Measurements from ENCODE around the gene SLC25A11. TPM values are rescaled to one million over a fixed set of nuclear protein-coding genes. Genes with fewer than 3 reads are reported as not detected.

Gene SLC25A11
- total RNA-seq, 4 donors from 2014 or later = 25.3 to 85.5 (median 27.9) TPM

DNA sequence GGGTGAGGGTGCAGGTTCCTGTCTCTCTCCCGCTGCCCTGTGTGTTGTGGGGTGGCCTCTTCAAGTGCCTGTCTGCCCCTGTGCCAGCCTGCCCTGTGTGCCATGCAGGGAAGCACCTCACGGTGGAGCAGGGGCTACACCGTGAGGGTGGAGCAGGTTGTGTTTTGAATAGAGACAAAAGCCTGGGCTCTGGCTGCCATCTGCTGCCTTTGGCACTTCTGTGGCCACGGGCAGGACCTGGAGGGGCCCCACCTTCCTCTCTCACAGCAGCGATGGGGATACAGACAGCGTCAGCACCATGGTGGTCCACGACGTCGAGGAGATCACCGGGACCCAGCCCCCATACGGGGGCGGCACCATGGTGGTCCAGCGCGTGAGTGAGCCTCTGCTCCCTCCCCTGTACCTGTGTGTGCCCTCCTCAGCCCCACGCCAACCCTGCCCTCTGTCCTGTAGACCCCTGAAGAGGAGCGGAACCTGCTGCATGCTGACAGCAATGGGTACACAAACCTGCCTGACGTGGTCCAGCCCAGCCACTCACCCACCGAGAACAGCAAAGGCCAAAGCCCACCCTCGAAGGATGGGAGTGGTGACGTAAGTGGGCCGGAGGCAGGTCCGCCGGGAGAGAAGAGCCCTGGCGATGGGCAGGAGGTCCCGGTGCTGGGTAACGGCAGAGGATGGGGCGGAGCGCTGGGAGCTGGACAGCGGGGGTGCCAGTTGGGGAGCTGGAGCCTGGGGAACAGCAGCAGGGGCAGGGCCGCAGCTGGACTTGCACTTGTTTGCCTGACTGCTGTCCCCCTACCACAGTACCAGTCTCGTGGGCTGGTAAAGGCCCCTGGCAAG, 45.9 kb downstream of the SLC25A11 start:
- TF ChIP-seq, protein P1, sequence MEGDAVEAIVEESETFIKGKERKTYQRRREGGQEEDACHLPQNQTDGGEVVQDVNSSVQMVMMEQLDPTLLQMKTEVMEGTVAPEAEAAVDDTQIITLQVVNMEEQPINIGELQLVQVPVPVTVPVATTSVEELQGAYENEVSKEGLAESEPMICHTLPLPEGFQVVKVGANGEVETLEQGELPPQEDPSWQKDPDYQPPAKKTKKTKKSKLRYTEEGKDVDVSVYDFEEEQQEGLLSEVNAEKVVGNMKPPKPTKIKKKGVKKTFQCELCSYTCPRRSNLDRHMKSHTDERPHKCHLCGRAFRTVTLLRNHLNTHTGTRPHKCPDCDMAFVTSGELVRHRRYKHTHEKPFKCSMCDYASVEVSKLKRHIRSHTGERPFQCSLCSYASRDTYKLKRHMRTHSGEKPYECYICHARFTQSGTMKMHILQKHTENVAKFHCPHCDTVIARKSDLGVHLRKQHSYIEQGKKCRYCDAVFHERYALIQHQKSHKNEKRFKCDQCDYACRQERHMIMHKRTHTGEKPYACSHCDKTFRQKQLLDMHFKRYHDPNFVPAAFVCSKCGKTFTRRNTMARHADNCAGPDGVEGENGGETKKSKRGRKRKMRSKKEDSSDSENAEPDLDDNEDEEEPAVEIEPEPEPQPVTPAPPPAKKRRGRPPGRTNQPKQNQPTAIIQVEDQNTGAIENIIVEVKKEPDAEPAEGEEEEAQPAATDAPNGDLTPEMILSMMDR (IDR thresholded peaks at IDR 0.05; ENCODE audit: low read depth) = no peak

DNA sequence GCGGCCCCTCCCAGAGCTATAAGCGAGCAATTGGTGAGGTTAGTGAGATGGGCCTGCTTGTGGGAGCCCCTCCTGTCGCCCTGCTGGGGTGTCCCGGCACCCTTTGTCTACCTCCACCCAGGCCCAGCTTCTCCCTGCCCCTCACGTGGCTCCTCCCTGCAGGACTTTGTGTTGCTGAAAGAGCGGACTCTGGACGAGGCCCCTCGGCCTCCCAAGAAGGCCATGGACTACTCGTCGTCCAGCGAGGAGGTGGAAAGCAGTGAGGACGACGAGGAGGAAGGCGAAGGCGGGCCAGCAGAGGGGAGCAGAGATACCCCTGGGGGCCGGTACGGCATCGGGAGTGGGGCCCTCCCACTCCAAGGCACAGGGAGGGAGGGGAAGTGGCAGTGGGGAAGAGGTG, 46.6 kb downstream of the SLC25A11 start:
- TF ChIP-seq, protein P1 (IDR thresholded peaks at IDR 0.05; ENCODE audit: low read depth) = no peak

DNA sequence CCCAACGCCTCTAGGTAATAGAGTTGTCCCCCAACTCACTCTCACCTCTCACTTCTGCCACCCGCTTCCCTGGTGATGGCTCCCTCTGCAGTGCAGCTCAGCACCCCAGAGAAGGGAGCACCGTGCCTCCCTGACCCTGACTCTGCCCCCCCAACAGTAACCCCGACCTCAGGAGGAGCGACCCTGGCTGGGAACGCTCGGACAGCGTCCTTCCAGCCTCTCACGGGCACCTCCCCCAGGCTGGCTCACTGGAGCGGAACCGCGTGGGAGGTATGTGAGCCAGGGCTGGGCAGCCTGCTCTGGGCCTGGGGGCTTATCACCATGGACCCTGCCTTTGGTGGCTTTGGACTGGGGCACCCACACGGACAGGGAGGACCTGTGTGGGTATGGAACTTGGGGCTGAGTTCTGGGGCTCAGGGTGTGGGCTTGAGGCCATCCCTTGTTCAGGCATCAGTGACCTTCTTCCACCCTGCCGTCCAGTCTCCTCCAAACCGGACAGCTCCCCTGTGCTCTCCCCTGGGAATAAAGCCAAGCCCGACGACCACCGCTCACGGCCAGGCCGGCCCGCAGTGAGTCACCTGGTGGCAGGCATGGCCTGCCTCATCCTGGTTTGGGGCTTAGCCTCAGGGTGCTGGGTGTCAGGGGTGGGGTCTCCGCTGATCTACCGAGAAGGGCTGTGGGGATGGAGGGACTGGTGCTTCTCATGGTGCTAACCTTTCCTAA, 47.2 kb downstream of the SLC25A11 start:
- TF ChIP-seq, protein P1 (IDR thresholded peaks at IDR 0.05; ENCODE audit: low read depth) = no peak

DNA sequence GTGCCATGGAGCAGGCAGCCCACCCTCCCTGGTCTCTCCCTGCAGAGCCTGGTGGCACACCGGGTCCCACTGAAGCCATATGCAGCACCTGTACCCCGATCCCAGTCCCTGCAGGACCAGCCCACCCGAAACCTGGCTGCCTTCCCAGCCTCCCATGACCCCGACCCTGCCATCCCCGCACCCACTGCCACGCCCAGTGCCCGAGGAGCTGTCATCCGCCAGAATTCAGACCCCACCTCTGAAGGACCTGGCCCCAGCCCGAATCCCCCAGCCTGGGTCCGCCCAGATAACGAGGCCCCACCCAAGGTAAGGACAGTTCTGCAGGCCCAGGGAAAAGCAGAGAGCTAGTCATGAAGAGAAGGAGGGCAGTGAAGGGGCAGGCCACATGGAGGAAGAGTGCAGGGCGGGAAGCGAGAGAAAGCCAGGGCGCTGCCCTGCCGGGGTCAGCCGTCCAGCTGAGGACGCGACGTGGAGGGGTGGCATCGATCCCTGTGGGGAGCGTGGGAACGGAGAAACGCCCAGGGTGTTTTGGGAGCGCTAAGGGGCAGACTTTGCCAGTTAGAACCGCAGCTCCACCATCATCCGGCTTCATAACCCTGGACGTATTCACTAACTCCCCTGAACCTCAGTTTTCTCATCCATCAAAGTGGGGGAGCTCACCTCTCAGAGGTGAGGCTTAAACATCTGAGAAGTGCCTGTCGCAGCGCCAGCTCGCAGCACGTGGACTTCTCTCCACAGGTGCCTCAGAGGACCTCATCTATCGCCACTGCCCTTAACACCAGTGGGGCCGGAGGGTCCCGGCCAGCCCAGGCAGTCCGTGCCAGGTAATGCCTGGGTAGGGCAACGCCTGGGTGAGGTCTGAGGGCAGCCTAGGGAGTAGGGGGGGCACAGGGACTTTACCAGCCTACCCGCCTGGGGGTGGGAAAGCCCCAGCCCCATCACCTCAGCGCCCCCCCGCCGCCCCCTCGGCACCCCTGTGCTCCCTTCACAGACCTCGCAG, 48.1 kb downstream of the SLC25A11 start:
- TF ChIP-seq, protein P1 (IDR thresholded peaks at IDR 0.05; ENCODE audit: low read depth) = no peak

DNA sequence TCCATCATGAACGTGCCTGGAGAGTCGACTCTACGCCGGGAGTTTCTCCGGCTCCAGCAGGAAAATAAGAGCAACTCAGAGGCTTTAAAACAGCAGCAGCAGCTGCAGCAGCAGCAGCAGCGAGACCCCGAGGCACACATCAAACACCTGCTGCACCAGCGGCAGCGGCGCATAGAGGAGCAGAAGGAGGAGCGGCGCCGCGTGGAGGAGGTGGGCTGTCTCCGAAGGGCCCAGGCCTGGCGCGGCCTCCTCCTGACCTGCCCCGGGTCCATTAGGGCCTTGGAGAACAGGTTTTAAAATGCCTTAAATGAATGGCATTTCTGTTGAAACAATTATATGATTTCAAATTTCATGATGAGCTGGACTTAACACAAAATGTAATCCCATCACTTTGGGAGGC, 52.3 kb downstream of the SLC25A11 start:
- TF ChIP-seq, protein P1 (IDR thresholded peaks at IDR 0.05; ENCODE audit: low read depth) = no peak

Small RNA genes within 50 kb of the gene (small RNA-seq; reads per million reads assigned to genes)
- not detected for gene MIR6864
- gene MIR6865 = not detected

Other genes starting within 250 kb of the SLC25A11 start
- gene PELP1, start 235.9 kb downstream of the SLC25A11 start, total RNA-seq = 10 to 100 TPM; 12.9 to 22.5 (median 20.4) TPM
- 100 to 1,000 TPM in 1 of 4 donors, 10 to 100 TPM in 3; 36.2 to 138 (median 52.8) TPM for gene ARRB2, start 229.4 kb downstream of the SLC25A11 start, total RNA-seq
- gene MED11, start 208.6 kb downstream of the SLC25A11 start, total RNA-seq = 10 to 100 TPM; 16.3 to 29.6 (median 24.2) TPM
- gene ZMYND15, start 200.2 kb downstream of the SLC25A11 start, total RNA-seq = 1 to 10 TPM in 2 of 4 donors, under 1 TPM in 2; 0.65 to 4.6 (median 1.0) TPM
- gene CXCL16, start 200.1 kb downstream of the SLC25A11 start, total RNA-seq = 100 to 1,000 TPM in 1 of 4 donors, 10 to 100 TPM in 1, 1 to 10 TPM in 2; 9.0 to 108 (median 12.9) TPM
- gene TM4SF5, start 168.2 kb downstream of the SLC25A11 start, total RNA-seq = not detected
- gene VMO1, start 153.7 kb downstream of the SLC25A11 start, total RNA-seq = 10 to 100 TPM in 1 of 4 donors, 1 to 10 TPM in 2, not detected in 1; 4.6 to 54.9 (median 5.7) TPM
- gene GLTPD2, start 151.1 kb downstream of the SLC25A11 start, total RNA-seq = not detected
- 100 to 1,000 TPM; 114 to 187 (median 124) TPM for gene PSMB6, start 143.9 kb downstream of the SLC25A11 start, total RNA-seq
- 10 to 100 TPM; 12.6 to 25.0 (median 18.1) TPM for gene PLD2, start 132.9 kb downstream of the SLC25A11 start, total RNA-seq
- gene MINK1, start 106.7 kb downstream of the SLC25A11 start, total RNA-seq = 10 to 100 TPM; 12.9 to 61.0 (median 28.2) TPM
- 1 to 10 TPM in 2 of 4 donors, under 1 TPM in 2; 0.38 to 2.2 (median 0.87) TPM for gene C17orf107, start 40.5 kb downstream of the SLC25A11 start, total RNA-seq
- gene CHRNE, start 36.9 kb downstream of the SLC25A11 start, total RNA-seq = under 1 TPM; 0.34 to 0.94 (median 0.46) TPM
- not detected for gene GP1BA, start 7.8 kb downstream of the SLC25A11 start, total RNA-seq
- 10 to 100 TPM; 21.7 to 42.0 (median 31.0) TPM for gene RNF167, start 222 bp upstream of the SLC25A11 start, total RNA-seq
- 100 to 1,000 TPM; 244 to 584 (median 435) TPM for gene PFN1, start 8.5 kb upstream of the SLC25A11 start, total RNA-seq
- gene ENO3, start 11.1 kb upstream of the SLC25A11 start, total RNA-seq = 1 to 10 TPM; 2.3 to 8.3 (median 3.8) TPM
- gene SPAG7, start 27.8 kb upstream of the SLC25A11 start, total RNA-seq = 10 to 100 TPM; 37.5 to 67.6 (median 54.1) TPM
- gene CAMTA2, start 47.6 kb upstream of the SLC25A11 start, total RNA-seq = 10 to 100 TPM; 11.4 to 21.9 (median 17.5) TPM
- gene INCA1, start 57.5 kb upstream of the SLC25A11 start, total RNA-seq = 1 to 10 TPM in 3 of 4 donors, under 1 TPM in 1; 0.85 to 1.3 (median 1.1) TPM
- 100 to 1,000 TPM in 1 of 4 donors, 10 to 100 TPM in 3; 32.3 to 162 (median 65.2) TPM for gene KIF1C, start 57.9 kb upstream of the SLC25A11 start, total RNA-seq
- gene SLC52A1, start 95.4 kb upstream of the SLC25A11 start, total RNA-seq = not detected
- gene ZFP3, start 138.4 kb upstream of the SLC25A11 start, total RNA-seq = 1 to 10 TPM; 3.2 to 5.9 (median 4.0) TPM
- gene ZNF232, start 171.8 kb upstream of the SLC25A11 start, total RNA-seq = 10 to 100 TPM in 1 of 4 donors, 1 to 10 TPM in 3; 1.5 to 11.9 (median 6.0) TPM
- gene USP6, start 176.0 kb upstream of the SLC25A11 start, total RNA-seq = 1 to 10 TPM in 1 of 4 donors, under 1 TPM in 2, not detected in 1; 0.22 to 5.1 (median 0.51) TPM